Psoas muscle (tissue), 8 donors: Measurements from ENCODE around the gene AP5Z1. TPM values are rescaled to one million over a fixed set of nuclear protein-coding genes. Genes with fewer than 3 reads are reported as not detected.

Experiments
- ATAC-seq, 4 donors: fragments of 200-7000 bp; cut with Tn5 transposase; one replicate each; pipeline ENCODE4 v1.9.1; 2020; ENCODE audit warnings: moderate library complexity in 3 of 4, mild to moderate bottlenecking in 2 of 4
- DNase-seq, 2 donors: peaks; one replicate each; pipeline ENCODE4 v3.0.0-alpha.2; 2020
- H3K27ac ChIP-seq: fragments of 200-600 bp; one replicate; pipeline ENCODE4 v1.8.0; 2022
- H3K27me3 ChIP-seq, 3 donors: fragments of 200-600 bp in 1 of 3; one replicate each; pipeline versions ENCODE4 v1.6.1 to v1.8.0; 2013 to 2022; ENCODE audit warnings: low read length in 2 of 3, mild to moderate bottlenecking in 2 of 3, moderate library complexity in 1 of 3; ENCODE audit not compliant: insufficient read depth in 3 of 3
- H3K36me3 ChIP-seq, 2 donors: fragments of 200-600 bp in 1 of 2; one replicate each; pipeline versions ENCODE4 v1.6.1 to v1.8.0; 2013 to 2022; ENCODE audit warnings: low read depth in 1 of 2, mild to moderate bottlenecking in 1 of 2, moderate library complexity in 1 of 2; ENCODE audit not compliant: insufficient read depth in 1 of 2
- H3K4me1 ChIP-seq: fragments of 200-600 bp; one replicate; pipeline ENCODE4 v1.8.0; 2022
- H3K4me3 ChIP-seq: fragments of 200-600 bp; one replicate; pipeline ENCODE4 v1.8.0; 2022; ENCODE audit warnings: mild to moderate bottlenecking
- H3K9me3 ChIP-seq: fragments of 200-600 bp; one replicate; pipeline ENCODE4 v1.8.0; 2022
- WGBS, 3 donors: extraction: QIAGEN DNeasy Blood & Tissue Kit; methylation state at CpG; one replicate each; pipeline versions ENCODE4 v1.1.6 to v1.1.7; 2013; 5-methylcytosine and 5-hydroxymethylcytosine counted together
- intact Hi-C, 2 donors: fragments of 100-400 bp; cut with DNase I; formaldehyde crosslinking; loops; one replicate each; pipeline versions ENCODE4 v1.11.0 to v1.14.2; 2022
- polyA plus RNA-seq, 3 donors: library from polyadenylated mRNA; stranded (reverse); fragments of 200-250 nt; gene quantifications; one replicate each; pipeline ENCODE4 v1.2.3, GENCODE V29; 2013
- total RNA-seq, 4 donors: library from RNA; stranded (reverse); fragmentation: NEBNext Ultra II Directional in 2 of 4; extraction: Animal tissue kit (Norgen Biotek cat#: 25700) in 2 of 4; gene quantifications; one replicate each; pipeline versions ENCODE4 v1.2.1 to v1.2.4, GENCODE V29; 2021 to 2023
- TF ChIP-seq, protein P1 (sequence below): fragments of 200-600 bp; IDR thresholded peaks from one replicate; pipeline ENCODE4 v1.8.0; 2022; ENCODE audit warnings: antibody characterized with exemption
- donor health status: healthy with polysubstance abuse.
- donor health status: DM: no; HTN: no; CAD: no; lungs with moderate emphysema.
- donor health status: Bipolar disorder and iron deficiency.
- donor health status: healthy.
- donor health status: DM: yes; HTN: yes; CAD: no.
- donor health status: DM: no; HTN: no; CAD: no.
- donor health status: DM: no; HTN: no; CAD: no.
- donor health status: DM: yes; HTN: yes; CAD: no.

Gene AP5Z1
- total and polyA plus RNA-seq, 7 donors = 6.6 to 20.1 (median 12.1) TPM

DNA sequence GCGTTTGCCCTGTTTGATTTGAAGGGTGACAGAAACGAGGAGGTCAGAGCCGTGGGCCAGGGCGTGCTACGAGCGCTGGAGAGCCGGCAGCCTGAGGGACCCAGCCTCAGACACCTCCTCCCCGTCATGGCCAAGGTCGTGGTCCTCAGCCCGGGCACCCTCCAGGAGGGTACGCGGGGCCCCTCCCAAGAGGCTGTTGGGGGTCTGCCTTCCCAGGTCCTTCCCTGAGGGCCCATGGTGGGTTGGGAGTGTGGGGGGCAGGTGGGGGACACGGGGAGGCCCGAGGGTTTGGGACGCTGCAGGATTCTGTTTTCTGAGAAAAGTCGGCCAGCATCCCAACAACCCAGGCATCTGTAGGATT, 7.8 kb downstream of the AP5Z1 start:
- H3K27ac ChIP-seq = no peak overlapping the region
- H3K4me1 ChIP-seq = no peaks in the 10 kb centered on the region
- TF ChIP-seq, protein P1, sequence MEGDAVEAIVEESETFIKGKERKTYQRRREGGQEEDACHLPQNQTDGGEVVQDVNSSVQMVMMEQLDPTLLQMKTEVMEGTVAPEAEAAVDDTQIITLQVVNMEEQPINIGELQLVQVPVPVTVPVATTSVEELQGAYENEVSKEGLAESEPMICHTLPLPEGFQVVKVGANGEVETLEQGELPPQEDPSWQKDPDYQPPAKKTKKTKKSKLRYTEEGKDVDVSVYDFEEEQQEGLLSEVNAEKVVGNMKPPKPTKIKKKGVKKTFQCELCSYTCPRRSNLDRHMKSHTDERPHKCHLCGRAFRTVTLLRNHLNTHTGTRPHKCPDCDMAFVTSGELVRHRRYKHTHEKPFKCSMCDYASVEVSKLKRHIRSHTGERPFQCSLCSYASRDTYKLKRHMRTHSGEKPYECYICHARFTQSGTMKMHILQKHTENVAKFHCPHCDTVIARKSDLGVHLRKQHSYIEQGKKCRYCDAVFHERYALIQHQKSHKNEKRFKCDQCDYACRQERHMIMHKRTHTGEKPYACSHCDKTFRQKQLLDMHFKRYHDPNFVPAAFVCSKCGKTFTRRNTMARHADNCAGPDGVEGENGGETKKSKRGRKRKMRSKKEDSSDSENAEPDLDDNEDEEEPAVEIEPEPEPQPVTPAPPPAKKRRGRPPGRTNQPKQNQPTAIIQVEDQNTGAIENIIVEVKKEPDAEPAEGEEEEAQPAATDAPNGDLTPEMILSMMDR = no peak
- 88 to 93% (median 90%) methylated on average over 15 to 16 of the region's 16 CpGs for WGBS, 3 donors
- no peaks in the 10 kb centered on the region for H3K9me3 ChIP-seq
- DNase-seq (no peak), ATAC-seq (no peak)
- H3K27me3 ChIP-seq = no peaks in the 10 kb centered on the region
- intact Hi-C loops = no loop called here
- peaks cover 3 to 82% of the 10 kb centered on the region in 2 donors for H3K36me3 ChIP-seq
- no peak overlapping the region for H3K4me3 ChIP-seq

DNA sequence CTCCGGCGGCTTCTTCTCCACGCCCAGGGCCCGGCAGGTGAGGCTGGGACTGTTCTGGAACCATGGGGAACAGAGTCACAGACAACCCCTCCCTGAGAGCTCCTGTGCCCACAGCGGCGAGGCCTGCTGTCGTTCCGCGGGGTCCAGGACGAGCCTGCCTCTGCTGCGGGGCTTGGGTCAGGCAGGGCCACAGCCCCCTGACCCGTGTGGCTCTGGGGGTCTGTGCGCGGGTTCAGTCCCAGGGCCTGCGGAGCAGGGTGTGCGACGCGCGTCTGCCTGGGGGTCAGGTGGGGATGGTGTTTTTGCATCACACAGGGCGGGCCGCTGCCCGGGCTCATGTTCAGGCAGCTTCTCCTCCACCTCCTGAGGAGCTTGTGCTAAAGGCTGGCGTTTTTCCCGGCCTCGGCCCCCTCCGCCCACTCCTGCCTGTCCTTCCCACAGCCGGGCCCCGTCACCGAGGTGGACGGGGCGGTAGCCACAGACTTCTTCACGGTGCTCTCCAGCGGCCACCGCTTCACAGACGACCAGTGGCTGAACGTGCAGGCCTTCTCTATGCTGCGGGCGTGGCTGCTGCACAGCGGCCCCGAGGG, 8.4 kb downstream of the AP5Z1 start:
- Histone ChIP-seq H3K9me3 (no peaks in the 10 kb centered on the region), H3K27me3 (no peaks in the 10 kb centered on the region), H3K36me3 (peaks cover 3 to 87% of the 10 kb centered on the region in 2 donors), H3K4me3 (no peak overlapping the region), H3K4me1 (no peaks in the 10 kb centered on the region), H3K27ac (no peak overlapping the region)
- TF ChIP-seq, protein P1 = no peak
- no peak for ATAC-seq
- WGBS, 3 donors = 90 to 93% (median 92%) methylated on average over 40 of the region's 40 CpGs
- intact Hi-C loops = no loop called here
- DNase-seq = no peak

DNA sequence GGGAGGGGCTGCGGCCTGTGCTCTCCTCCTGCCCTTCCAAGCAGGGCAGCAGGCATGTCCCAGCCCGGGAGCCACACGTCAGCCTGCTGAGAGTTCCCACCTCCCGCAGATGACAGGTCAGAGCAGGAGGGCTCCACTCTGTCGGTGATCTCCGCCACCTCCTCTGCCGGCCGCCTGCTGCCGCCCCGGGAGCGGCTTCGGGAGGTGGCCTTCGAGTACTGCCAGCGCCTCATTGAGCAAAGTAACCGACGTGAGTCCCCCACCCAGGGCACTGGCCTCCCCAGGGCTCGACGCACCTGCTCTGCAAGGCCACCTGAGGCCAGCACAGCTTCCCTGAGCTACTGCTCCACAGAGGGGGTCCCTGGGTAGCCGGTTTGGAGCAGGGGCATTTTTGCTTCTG, 9.4 kb downstream of the AP5Z1 start:
- 84 to 91% (median 91%) methylated on average over 19 of the region's 19 CpGs for WGBS, 3 donors
- H3K36me3 ChIP-seq = peaks cover 5 to 95% of the 10 kb centered on the region in 2 donors
- DNase-seq (no peak), ATAC-seq (no peak)
- no peak overlapping the region for H3K4me3 ChIP-seq
- TF ChIP-seq, protein P1 = no peak
- no peaks in the 10 kb centered on the region for H3K4me1 ChIP-seq
- H3K9me3 ChIP-seq = no peaks in the 10 kb centered on the region
- intact Hi-C loops = no loop called here
- H3K27me3 ChIP-seq = no peaks in the 10 kb centered on the region
- H3K27ac ChIP-seq = no peak overlapping the region

DNA sequence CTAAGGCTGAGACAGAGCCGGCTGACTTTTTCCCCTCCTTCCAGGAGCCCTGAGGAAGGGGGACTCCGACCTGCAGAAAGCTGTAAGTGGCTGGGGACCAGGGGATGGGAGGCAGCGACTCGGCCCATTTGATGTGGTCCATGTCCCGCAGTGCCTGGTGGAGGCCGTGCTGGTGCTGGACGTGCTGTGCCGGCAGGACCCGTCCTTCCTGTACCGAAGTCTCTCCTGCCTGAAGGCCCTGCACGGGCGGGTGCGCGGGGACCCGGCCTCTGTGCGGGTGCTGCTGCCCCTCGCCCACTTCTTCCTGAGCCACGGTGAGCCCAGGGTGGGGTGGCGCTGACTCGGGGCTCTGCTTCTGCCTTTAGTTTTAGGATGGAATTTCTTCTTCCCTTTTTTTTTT, 9.9 kb downstream of the AP5Z1 start:
- WGBS, 3 donors = 89 to 92% (median 89%) methylated on average over 13 to 20 of the region's 20 CpGs
- Histone ChIP-seq H3K4me3 (no peak overlapping the region), H3K27ac (no peak overlapping the region), H3K27me3 (no peaks in the 10 kb centered on the region), H3K9me3 (no peaks in the 10 kb centered on the region), H3K36me3 (peaks cover 5 to 99% of the 10 kb centered on the region in 2 donors), H3K4me1 (no peaks in the 10 kb centered on the region)
- DNase-seq (no peak), ATAC-seq (no peak)
- intact Hi-C loops = no loop called here
- TF ChIP-seq, protein P1 = no peak

DNA sequence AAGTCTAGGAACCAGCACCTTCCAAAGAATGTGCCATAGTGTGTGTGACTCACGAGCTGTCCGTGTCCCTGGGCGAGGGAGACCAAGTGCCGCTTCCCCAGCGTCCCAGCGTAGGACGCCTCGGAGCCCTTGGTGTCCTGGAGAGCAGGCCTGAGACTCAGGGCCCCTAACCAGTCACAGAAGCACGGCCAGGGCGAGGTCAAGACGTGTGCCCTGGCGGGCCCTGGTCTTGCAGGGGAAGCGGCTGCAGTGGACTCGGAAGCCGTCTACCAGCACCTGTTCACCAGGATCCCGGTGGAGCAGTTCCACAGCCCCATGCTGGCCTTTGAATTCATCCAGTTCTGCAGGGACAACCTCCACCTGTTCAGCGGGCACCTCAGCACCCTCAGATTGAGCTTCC, 10.6 kb downstream of the AP5Z1 start:
- ATAC-seq = no peak

More for the DNA sequence above, 10.6 kb downstream of the AP5Z1 start:
- Histone ChIP-seq H3K4me1 (no peaks in the 10 kb centered on the region), H3K27me3 (no peaks in the 10 kb centered on the region), H3K4me3 (no peak overlapping the region), H3K9me3 (no peaks in the 10 kb centered on the region), H3K27ac (no peak overlapping the region), H3K36me3 (peaks cover 5 to 99% of the 10 kb centered on the region in 2 donors)
- intact Hi-C loops = no loop called here
- 89 to 94% (median 93%) methylated on average over 17 of the region's 17 CpGs for WGBS, 3 donors
- TF ChIP-seq, protein P1 = no peak
- DNase-seq = no peak
